ENCODE data around the gene LAMA2. TPM values are rescaled to one million over a fixed set of nuclear protein-coding genes. Genes with fewer than 3 reads are reported as not detected.

LAMA2 gene
- total and polyA plus RNA-seq, 10 donors, result 0.83 to 66.6 (median 18.8) TPM

GRCh38 chr6:129242546-129242945, 359.6 kb downstream of the LAMA2 start:
- no peak overlapping the region for H3K27ac ChIP-seq
- H3K4me1 ChIP-seq, result no peaks in the 10 kb centered on the region
- intact Hi-C loops (cut with DNase I; ENCODE audit: low total_unique reads), result no loop called here
- H3K36me3 ChIP-seq, result no peaks in the 10 kb centered on the region
- no peak overlapping the region for H3K4me3 ChIP-seq
- DNase-seq, result no peak
- 60 to 72% (median 69%) methylated on average over 2 of the region's 2 CpGs for WGBS, 5 donors
- H3K27me3 ChIP-seq (replicated peaks in 1 of 7), result no peaks in the 10 kb centered on the region
- TF ChIP-seq CTCF (IDR thresholded peaks at IDR 0.05 in 8 of 11, conservative IDR thresholded peaks at IDR 0.05 in 3 of 11), result no peak
- no peak for TF ChIP-seq POLR2AphosphoS5 (IDR thresholded peaks at IDR 0.05)
- no peak for TF ChIP-seq POLR2A (IDR thresholded peaks at IDR 0.05)
- no peaks in the 10 kb centered on the region for H3K9me3 ChIP-seq

GRCh38 chr6:129243377-129243776, 360.4 kb downstream of the LAMA2 start:
- Histone ChIP-seq H3K27me3 (replicated peaks in 1 of 7) (no peaks in the 10 kb centered on the region), H3K9me3 (no peaks in the 10 kb centered on the region), H3K36me3 (no peaks in the 10 kb centered on the region), H3K4me1 (no peaks in the 10 kb centered on the region), H3K27ac (no peak overlapping the region), H3K4me3 (no peak overlapping the region)
- no peak for DNase-seq
- intact Hi-C loops (cut with DNase I; ENCODE audit: low total_unique reads), result no loop called here
- 73 to 84% (median 76%) methylated on average over 2 of the region's 2 CpGs for WGBS, 5 donors
- no peak for TF ChIP-seq CTCF (IDR thresholded peaks at IDR 0.05 in 8 of 11, conservative IDR thresholded peaks at IDR 0.05 in 3 of 11)
- TF ChIP-seq POLR2AphosphoS5 (IDR thresholded peaks at IDR 0.05), result no peak
- no peak for TF ChIP-seq POLR2A (IDR thresholded peaks at IDR 0.05)

GRCh38 chr6:129248946-129249345, 366.0 kb downstream of the LAMA2 start:
- H3K4me1 ChIP-seq, result peaks cover 0 to 7% (median 4%) of the 10 kb centered on the region in 6 donors
- no peaks in the 10 kb centered on the region for H3K36me3 ChIP-seq
- H3K27me3 ChIP-seq (replicated peaks in 1 of 7), result peaks cover 0 to 18% (median 0%) of the 10 kb centered on the region in 7 donors
- no peak for DNase-seq
- intact Hi-C loops (cut with DNase I; ENCODE audit: low total_unique reads), result no loop called here
- H3K27ac ChIP-seq, result no peak overlapping the region
- no peak overlapping the region for H3K4me3 ChIP-seq
- 73 to 81% (median 75%) methylated on average over 4 of the region's 4 CpGs for WGBS, 5 donors
- H3K9me3 ChIP-seq, result no peaks in the 10 kb centered on the region
- no peak for TF ChIP-seq POLR2AphosphoS5 (IDR thresholded peaks at IDR 0.05)
- no peak for TF ChIP-seq POLR2A (IDR thresholded peaks at IDR 0.05)
- no peak for TF ChIP-seq CTCF (IDR thresholded peaks at IDR 0.05 in 8 of 11, conservative IDR thresholded peaks at IDR 0.05 in 3 of 11)

- H3K27ac ChIP-seq, result no peak overlapping the region
- TF ChIP-seq POLR2AphosphoS5 (IDR thresholded peaks at IDR 0.05) (no peak), CTCF (IDR thresholded peaks at IDR 0.05 in 8 of 11, conservative IDR thresholded peaks at IDR 0.05 in 3 of 11) (peak in 10 of 11 experiments; percentile 28 to 76 (median 66)), POLR2A (IDR thresholded peaks at IDR 0.05) (no peak)
- peaks cover 0 to 18% (median 0%) of the 10 kb centered on the region in 7 donors for H3K27me3 ChIP-seq (replicated peaks in 1 of 7)
- DNase-seq, result no peak
- WGBS, 5 donors, result 66 to 69% (median 66%) methylated on average over 13 of the region's 13 CpGs
- H3K9me3 ChIP-seq, result no peaks in the 10 kb centered on the region
- no peaks in the 10 kb centered on the region for H3K36me3 ChIP-seq
- peaks cover 0 to 7% (median 4%) of the 10 kb centered on the region in 6 donors for H3K4me1 ChIP-seq
- no peak overlapping the region for H3K4me3 ChIP-seq
- intact Hi-C loops (cut with DNase I; ENCODE audit: low total_unique reads), result no loop called here
Measured at GRCh38 chr6:129251669-129252376, 368.9 kb downstream of the LAMA2 start.

Data from spleen (tissue), 11 donors.